Esophagus squamous epithelium (tissue), 4 donors: ENCODE data around the gene MARCHF10.

Experiments
- CTCF ChIP-seq, 6 experiments: fragments of 450-650 bp in 4 of 6; fragments of 200-600 bp in 2 of 6; sonication (generic) in 2 of 6; IDR thresholded peaks; one replicate each; pipeline ENCODE4 v1.5.1; 2016 to 2019; ENCODE audit warnings: antibody characterized with exemption in 6 of 6, mild to moderate bottlenecking in 4 of 6, moderate library complexity in 4 of 6
- POLR2A ChIP-seq, 4 donors: fragments of 450-650 bp; IDR thresholded peaks; one replicate each; pipeline ENCODE4 v1.6.1; 2017; ENCODE audit warnings: antibody characterized with exemption in 4 of 4, mild to moderate bottlenecking in 4 of 4, moderate library complexity in 3 of 4

GRCh38 chr17:62787366-62787765, 20.7 kb downstream of the MARCHF10 start:
- TF ChIP-seq CTCF (IDR thresholded peaks at IDR 0.05) (no peak), POLR2A (IDR thresholded peaks at IDR 0.05) (no peak)
